T-helper 22 cell (primary cell): Measurements from ENCODE around the gene RPTOR.

Experiments
- DNase-seq: peaks from one replicate; pipeline ENCODE4 v3.0.0-alpha.2; 2020; ENCODE audit warnings: low read depth

RPTOR gene

DNA sequence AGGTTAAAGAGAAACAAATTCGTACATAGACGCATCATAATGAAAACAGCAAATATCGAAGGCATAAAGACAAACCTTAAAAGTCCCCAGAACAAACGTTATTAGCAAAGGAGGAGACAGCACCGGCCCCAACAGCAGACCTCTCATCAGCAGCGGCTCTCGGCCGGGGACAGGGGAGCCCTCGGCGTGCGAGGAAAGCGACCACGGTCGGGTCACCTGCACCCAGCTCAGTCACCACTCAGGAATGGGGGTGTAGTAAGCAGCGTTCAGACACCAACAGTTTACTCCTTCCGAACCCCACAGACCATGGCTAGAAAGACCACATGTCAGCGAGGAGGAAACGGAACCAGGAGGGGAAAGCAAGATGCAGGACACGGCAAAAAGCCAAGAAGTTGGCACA, 337.7 kb downstream of the RPTOR start:
- DNase-seq: no peak

- DNase-seq: no peak
These were observed 338.5 kb downstream of the RPTOR start for GRCh38 chr17:80882926-80883685.

DNA sequence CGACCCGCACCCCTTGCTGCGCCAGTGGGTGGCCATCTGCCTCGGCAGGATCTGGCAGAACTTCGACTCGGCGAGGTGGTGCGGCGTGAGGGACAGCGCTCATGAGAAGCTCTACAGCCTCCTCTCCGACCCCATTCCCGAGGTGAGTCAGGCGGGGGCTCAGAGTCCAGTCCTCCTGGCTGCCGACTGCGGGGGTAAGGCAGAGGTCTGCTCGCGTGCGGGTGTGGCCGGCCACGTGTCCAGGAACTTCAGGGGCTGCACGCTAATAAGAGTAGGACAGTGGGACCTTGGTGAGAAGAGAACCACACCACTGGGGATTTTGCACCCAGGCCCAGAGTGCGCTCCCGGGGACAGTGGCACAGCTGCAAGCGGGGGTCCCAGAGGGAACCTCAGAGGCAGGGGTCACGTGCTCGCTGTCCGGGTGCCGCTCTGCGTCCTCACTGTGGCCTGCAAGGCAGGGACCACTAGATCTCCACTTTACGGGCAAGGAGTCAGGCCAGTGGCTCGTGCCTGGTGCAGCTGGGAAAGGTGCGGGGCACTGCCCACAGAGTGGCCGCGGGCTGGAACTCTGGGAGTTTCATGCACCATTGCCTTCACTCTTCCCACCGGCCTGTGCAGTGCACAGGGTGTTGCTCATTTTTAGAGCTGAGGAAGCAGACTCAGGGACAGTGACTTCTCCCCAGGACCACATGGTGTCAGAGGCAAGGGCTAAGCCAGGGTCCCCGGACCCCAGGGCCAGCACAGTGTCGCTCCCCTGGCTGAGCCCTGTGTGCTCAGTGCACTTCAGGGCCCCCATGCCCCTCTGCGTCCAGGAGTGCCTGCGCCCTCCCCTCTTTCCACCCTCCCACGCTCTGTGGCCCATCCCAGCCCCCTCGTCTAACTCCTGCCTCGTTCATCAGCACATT, 339.4 kb downstream of the RPTOR start:
- DNase-seq: no peak

DNA sequence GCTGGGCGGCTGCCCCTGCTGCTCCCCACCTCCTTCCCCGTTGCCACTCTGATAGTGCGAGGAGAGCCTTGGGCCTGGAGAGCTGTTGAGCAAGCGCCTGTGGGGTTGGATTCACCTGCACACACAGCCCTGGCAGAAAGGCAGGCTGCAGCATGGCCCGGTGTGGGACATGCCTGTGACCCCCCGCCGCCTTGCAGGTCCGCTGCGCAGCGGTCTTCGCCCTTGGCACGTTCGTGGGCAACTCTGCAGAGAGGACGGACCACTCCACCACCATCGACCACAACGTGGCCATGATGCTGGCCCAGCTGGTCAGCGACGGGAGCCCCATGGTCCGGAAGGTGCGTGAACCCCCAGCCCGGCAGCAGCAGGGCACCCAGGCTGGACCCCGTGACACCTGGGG, 340.2 kb downstream of the RPTOR start:
- DNase-seq: no peak

DNA sequence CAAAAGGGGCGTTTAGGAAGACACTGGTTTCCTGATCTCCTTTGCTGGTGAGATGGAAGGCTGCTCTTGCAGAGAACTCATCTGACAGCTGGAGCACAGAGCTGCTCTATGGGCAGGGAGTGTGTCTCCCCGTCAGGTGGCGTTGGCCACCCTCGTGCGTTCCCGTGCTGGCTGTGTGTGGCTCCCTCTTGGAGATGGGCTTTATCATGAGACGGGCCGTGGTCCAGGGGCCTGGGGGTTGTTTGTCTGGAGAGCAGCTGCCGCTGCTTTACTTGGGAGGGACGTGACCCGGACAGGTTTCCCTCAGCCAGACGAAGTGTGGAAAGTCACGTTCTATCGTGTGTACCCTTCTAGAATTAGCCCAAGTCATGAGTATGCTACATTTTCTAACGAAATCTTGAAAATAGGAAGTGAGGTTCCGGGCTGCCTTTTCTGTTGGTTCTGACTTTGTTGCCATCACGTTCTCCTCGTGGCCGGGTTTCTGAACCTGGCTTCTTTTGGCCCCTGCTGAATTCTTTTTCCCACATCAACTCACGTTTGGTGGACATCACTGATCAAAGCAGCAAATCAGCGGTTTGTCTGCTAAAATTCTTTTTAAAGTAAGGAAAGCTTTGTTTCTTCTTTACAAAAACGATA, 341.4 kb downstream of the RPTOR start:
- DNase-seq: no peak

DNA sequence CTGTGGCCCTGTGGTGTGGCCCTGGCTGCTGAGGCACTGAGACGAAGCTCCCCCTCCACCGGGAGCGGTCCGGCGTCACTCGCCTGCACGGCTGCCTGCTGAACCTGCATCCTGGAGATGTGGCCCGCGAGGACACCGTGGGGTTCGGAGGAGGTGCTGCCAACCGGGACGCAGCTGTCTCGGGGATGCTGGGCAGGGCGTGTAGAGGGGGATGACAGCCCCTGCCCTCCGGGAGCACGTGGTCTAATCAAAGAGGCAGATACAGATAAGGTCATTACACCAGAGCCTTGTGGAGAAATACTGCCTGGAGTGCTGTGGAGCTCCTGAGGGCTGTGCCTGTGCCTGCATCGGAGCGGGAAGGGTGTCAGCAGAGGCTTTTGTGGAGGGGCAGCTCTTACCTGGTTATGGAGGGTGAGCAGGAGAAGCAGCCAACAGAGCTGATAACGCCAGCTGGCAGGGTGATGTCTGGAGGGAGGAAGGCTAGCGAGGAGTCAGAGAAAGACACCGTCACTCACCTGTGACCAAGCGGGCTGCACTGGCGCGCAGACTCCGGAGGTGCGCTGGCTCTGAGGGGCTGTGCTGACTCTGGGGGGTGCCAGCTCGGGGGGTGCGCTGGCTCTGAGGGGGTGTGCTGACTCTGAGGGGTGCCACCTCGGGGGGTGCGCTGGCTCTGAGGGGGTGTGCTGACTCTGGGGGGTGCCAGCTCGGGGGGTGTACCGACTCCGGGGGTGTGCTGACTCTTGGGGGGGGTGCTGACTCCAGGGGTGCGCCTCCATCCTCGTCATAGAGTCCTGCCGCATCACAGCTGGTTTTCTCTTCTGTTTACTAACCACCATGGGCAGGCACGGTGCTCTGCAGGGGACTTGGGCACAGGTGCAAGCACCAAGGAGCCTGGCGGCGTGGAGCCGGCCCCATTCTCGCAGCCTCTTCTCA, 342.3 kb downstream of the RPTOR start:
- DNase-seq: no peak

GRCh38 chr17:80887639-80888175, 343.1 kb downstream of the RPTOR start:
- no peak for DNase-seq

GRCh38 chr17:80888276-80889160, 343.9 kb downstream of the RPTOR start:
- DNase-seq: no peak

DNA sequence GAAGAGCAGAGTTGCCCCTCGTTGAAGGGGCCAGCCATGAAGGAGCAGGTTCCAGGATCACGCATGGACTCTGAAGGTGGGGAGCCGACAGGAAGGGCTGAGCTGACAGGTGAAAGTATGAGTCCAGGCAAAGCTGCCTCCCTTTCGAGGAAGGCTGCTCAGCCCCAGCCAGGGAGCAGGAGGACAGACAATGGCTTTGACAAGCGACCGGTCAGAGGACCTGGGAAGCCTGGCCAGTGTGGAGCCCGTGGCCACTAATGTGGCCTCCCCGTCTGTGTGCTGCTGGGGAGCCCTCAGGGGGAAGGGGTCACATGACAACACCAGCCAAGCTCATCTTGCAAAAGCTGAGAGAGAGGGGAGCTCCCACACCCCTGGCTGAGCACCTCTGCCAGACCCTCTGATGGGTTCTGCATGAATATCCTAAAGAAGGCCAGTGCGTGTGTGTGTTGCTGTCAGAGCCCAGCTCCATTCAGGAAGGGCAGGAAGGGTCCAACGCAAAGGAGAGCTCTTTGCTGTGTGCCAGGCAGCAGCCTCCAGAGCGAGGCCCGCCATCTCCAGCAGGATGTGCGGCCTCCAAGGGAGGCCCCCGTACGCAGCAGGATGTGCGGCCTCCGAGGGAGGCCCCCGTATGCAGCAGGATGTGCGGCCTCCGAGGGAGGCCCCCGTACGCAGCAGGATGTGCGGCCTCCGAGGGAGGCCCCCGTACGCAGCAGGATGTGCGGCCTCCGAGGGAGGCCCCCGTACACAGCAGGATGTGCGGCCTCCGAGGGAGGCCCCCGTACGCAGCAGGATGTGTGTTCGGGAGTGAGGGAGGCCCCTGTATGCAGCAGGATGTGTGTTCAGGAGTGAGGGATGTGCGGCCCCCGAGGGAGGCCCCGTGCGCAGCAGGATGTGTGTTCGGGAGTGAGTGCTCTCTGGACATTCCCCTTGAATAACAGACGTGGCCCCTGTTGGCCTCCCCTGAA, 344.9 kb downstream of the RPTOR start:
- no peak for DNase-seq

- DNase-seq: peak; percentile 51
These were observed 345.7 kb downstream of the RPTOR start for GRCh38 chr17:80890196-80890920.

- DNase-seq: no peak
These were observed 346.3 kb downstream of the RPTOR start for GRCh38 chr17:80890921-80891396.

GRCh38 chr17:80891397-80892018, 346.9 kb downstream of the RPTOR start:
- peak; percentile 82 for DNase-seq

- DNase-seq: peak; percentile 93
These were observed 347.6 kb downstream of the RPTOR start for GRCh38 chr17:80892019-80892855.

DNA sequence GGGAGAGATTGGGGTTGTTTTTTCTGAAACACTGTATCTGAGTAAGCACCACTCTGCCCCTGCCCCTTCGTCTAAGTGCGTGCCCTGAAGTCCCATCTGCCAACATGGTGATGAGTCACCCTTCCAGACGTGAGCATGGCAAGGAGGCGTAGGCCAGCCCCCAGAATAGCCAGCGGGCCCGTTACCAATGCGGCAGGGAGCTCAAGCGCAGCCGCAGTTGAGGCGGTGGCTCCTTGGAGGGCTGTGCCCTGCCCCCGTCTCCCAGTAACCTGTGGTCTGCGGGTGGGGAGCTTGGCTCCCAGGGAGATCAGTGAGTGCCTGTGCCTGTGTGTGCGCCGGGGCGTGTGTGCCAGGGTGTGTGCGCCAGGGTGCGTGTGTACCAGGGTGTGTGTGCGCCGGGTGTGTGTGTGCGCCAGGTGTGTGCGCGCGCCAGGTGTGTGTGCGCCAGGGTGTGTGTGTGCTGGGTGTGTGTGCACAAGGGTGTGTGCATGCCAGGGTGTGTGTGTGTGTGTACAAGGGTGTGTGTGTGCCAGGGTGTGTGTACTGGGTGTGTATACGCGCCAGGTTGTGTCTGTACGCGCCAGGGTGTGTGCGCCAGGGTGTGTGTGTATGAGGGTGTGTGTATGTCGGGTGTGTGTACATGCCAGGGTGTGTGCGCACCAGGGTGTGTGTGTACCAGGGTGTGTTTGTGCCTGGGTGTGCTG, 348.4 kb downstream of the RPTOR start:
- DNase-seq: peak; percentile 74

GRCh38 chr17:80893604-80894438, 349.2 kb downstream of the RPTOR start:
- no peak for DNase-seq

- DNase-seq: no peak
These were observed 349.7 kb downstream of the RPTOR start for GRCh38 chr17:80894439-80894721.
